ENCODE data around the gene MINK1. TPM values are rescaled to one million over a fixed set of nuclear protein-coding genes. Genes with fewer than 3 reads are reported as not detected.
A peak's percentile ranks its signal among the peaks of the same experiment; 100 is the strongest.

Gene MINK1
- total RNA-seq, 1 experiment from 2014 or later = 105 TPM

- POLR2A ChIA-PET = interaction anchor here (0.6 to 3.5 kb wide), 4 partner anchors 19 to 152 kb away, joined by 3 to 45 read pairs (median 4); partner anchors contain the start of gene SPAG7
- H3K36me3 Mint-ChIP-seq = peaks cover 43% of the 10 kb centered on the region
Observed at GRCh38 chr17:4946312-4946976, 113.3 kb downstream of the MINK1 start.

More at GRCh38 chr17:4946312-4946976, 113.3 kb downstream of the MINK1 start:
- CTCF ChIA-PET = interaction anchor here (0.6 to 2.6 kb wide), 2 partner anchors 37 to 89 kb away, joined by 6 to 15 read pairs; partner anchors contain the start of gene SLC52A1
- peak overlapping the region; percentile 91 for H3K4me3 Mint-ChIP-seq
- H3K27ac Mint-ChIP-seq = peak overlapping the region; percentile 97
- ATAC-seq = no peak
- no peaks in the 10 kb centered on the region for H3K9me3 Mint-ChIP-seq
- DNase-seq (ENCODE audit: low spot score) = no peak
- TF ChIP-seq ZNF121 (CRISPR knock-in tag; IDR thresholded peaks at IDR 0.05) (no peak), TEAD4 (CRISPR knock-in tag; IDR thresholded peaks at IDR 0.05) (no peak), GRHL2 (CRISPR knock-in tag; IDR thresholded peaks at IDR 0.05; ENCODE audit: insufficient replicate concordance, severe bottlenecking) (no peak), MLX (CRISPR knock-in tag; IDR thresholded peaks at IDR 0.05) (no peak), PRRX2 (CRISPR knock-in tag; IDR thresholded peaks at IDR 0.05) (no peak), ZMAT4 (CRISPR knock-in tag; IDR thresholded peaks at IDR 0.05) (no peak), ZBTB43 (CRISPR knock-in tag; IDR thresholded peaks at IDR 0.05) (no peak), HMGA2 (CRISPR knock-in tag; IDR thresholded peaks at IDR 0.05) (no peak), STAT6 (CRISPR knock-in tag; conservative IDR thresholded peaks at IDR 0.05; ENCODE audit: low read depth) (no peak), AFF4 (CRISPR knock-in tag; IDR thresholded peaks at IDR 0.05; ENCODE audit: borderline replicate concordance) (no peak)
- H3K4me1 Mint-ChIP-seq = peaks cover 36% of the 10 kb centered on the region
- no peaks in the 10 kb centered on the region for H3K27me3 Mint-ChIP-seq (ENCODE audit: low read depth)

Measured in WTC11 (cell line).